ENCODE data around the gene BIVM. TPM values are rescaled to one million over a fixed set of nuclear protein-coding genes. Genes with fewer than 3 reads are reported as not detected.

The BIVM gene
- polyA plus RNA-seq, 3 donors, result 0.76 to 1.1 (median 0.81) TPM

DNA sequence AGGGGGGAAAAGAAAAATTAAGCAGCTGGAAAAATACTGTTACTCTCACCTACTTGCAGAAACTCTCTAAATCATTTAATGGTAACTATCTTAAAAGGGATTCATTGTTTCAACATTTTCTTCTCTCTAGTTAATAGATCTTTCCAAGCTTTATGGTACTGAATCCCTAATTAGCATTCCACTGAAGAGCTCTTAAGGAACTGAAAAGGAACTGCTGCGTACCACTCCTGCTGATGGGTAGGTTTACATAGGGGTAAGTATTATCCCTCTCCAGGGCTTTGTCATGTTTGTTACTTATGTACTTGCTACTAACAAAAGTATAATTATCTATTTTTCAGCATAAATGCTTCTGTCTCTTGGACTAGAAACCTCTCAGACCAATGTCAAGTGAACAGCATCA is 37.8 kb upstream of the BIVM start:
- Mint-ChIP-seq H3K4me3 (no peak overlapping the region), H3K36me3 (peaks cover 2 to 3% of the 10 kb centered on the region in 2 donors), H3K4me1 (no peaks in the 10 kb centered on the region), H3K27me3 (ENCODE audit: low read depth in 3 of 3) (no peaks in the 10 kb centered on the region), H3K9me3 (no peaks in the 10 kb centered on the region), H3K27ac (no peak overlapping the region)
- H4K20me1 ChIP-seq (ENCODE audit: insufficient read depth, low read length), result no peaks in the 10 kb centered on the region
- H3K4me3 ChIP-seq (replicated peaks in 1 of 3; ENCODE audit: low read depth in 2 of 3, low read length in 3 of 3), result no peak overlapping the region
- no peaks in the 10 kb centered on the region for H3K9me3 ChIP-seq (replicated peaks in 1 of 2; ENCODE audit: control insufficient read depth in 1 of 2, insufficient read depth in 1 of 2, low read length in 2 of 2)
- no peak for DNase-seq
- H3K4me1 ChIP-seq (ENCODE audit: control insufficient read depth in 1 of 2, insufficient read depth in 2 of 2, low read length in 2 of 2), result no peaks in the 10 kb centered on the region
- H3K36me3 ChIP-seq (replicated peaks in 1 of 2; ENCODE audit: control insufficient read depth in 1 of 2, insufficient read depth in 2 of 2, low read length in 2 of 2), result no peaks in the 10 kb centered on the region
- H3K27me3 ChIP-seq (ENCODE audit: control insufficient read depth in 2 of 2, insufficient read depth in 2 of 2, low read length in 2 of 2), result no peaks in the 10 kb centered on the region
- no peak overlapping the region for H2AFZ ChIP-seq (ENCODE audit: insufficient read depth, low read depth, low read length, poor library complexity, severe bottlenecking)
- H3K79me2 ChIP-seq (ENCODE audit: insufficient read depth, low read length), result no peaks in the 10 kb centered on the region
- TF ChIP-seq, protein P1, sequence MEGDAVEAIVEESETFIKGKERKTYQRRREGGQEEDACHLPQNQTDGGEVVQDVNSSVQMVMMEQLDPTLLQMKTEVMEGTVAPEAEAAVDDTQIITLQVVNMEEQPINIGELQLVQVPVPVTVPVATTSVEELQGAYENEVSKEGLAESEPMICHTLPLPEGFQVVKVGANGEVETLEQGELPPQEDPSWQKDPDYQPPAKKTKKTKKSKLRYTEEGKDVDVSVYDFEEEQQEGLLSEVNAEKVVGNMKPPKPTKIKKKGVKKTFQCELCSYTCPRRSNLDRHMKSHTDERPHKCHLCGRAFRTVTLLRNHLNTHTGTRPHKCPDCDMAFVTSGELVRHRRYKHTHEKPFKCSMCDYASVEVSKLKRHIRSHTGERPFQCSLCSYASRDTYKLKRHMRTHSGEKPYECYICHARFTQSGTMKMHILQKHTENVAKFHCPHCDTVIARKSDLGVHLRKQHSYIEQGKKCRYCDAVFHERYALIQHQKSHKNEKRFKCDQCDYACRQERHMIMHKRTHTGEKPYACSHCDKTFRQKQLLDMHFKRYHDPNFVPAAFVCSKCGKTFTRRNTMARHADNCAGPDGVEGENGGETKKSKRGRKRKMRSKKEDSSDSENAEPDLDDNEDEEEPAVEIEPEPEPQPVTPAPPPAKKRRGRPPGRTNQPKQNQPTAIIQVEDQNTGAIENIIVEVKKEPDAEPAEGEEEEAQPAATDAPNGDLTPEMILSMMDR (IDR thresholded peaks at IDR 0.05), result no peak
- intact Hi-C loops (cut with micrococcal nuclease), result no loop called here
- H3K4me2 ChIP-seq (replicated peaks; ENCODE audit: extremely low read depth, low read length, poor library complexity, severe bottlenecking), result no peak overlapping the region
- no peak overlapping the region for H3K27ac ChIP-seq (ENCODE audit: low read depth in 1 of 2, low read length in 2 of 2)
- H3K9ac ChIP-seq (ENCODE audit: insufficient read depth, low read length, poor library complexity, severe bottlenecking), result no peak overlapping the region
- WGBS (ENCODE audit: insufficient coverage), result no CpG with 5 or more reads among the region's 1 CpG

DNA sequence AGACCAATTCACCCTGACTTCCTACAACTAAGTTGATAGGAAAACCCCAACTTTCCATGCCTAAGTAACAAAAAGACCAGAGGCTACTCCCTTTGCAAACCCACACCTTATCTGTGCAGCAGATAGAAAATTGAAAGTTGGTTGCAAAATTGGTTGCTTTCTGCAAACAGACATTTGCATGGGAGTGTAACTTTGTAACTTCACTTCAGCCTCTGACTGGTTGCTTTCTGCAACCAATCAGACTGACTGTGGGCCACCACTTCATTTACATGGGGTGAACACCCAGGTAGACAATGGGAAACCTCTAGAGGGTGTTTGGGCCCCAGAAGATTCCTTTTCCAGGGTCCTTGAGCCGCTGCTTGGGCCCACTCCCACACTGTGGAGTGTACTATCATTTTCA is 35.2 kb upstream of the BIVM start:
- Histone ChIP-seq H4K20me1 (ENCODE audit: insufficient read depth, low read length) (no peaks in the 10 kb centered on the region), H3K9me3 (replicated peaks in 1 of 2; ENCODE audit: control insufficient read depth in 1 of 2, insufficient read depth in 1 of 2, low read length in 2 of 2) (no peaks in the 10 kb centered on the region), H3K4me3 (replicated peaks in 1 of 3; ENCODE audit: low read depth in 2 of 3, low read length in 3 of 3) (no peak overlapping the region), H2AFZ (ENCODE audit: insufficient read depth, low read depth, low read length, poor library complexity, severe bottlenecking) (no peak overlapping the region), H3K4me2 (replicated peaks; ENCODE audit: extremely low read depth, low read length, poor library complexity, severe bottlenecking) (no peak overlapping the region), H3K36me3 (replicated peaks in 1 of 2; ENCODE audit: control insufficient read depth in 1 of 2, insufficient read depth in 2 of 2, low read length in 2 of 2) (peaks cover 0 to 7% of the 10 kb centered on the region in 2 donors), H3K79me2 (ENCODE audit: insufficient read depth, low read length) (no peaks in the 10 kb centered on the region), H3K27me3 (ENCODE audit: control insufficient read depth in 2 of 2, insufficient read depth in 2 of 2, low read length in 2 of 2) (no peaks in the 10 kb centered on the region), H3K4me1 (ENCODE audit: control insufficient read depth in 1 of 2, insufficient read depth in 2 of 2, low read length in 2 of 2) (no peaks in the 10 kb centered on the region), H3K9ac (ENCODE audit: insufficient read depth, low read length, poor library complexity, severe bottlenecking) (no peak overlapping the region), H3K27ac (ENCODE audit: low read depth in 1 of 2, low read length in 2 of 2) (no peak overlapping the region)
- no peak overlapping the region for H3K4me3 Mint-ChIP-seq
- intact Hi-C loops (cut with micrococcal nuclease), result no loop called here
- no peak overlapping the region for H3K27ac Mint-ChIP-seq
- 100% methylated on average over 1 of the region's 1 CpG for WGBS (ENCODE audit: insufficient coverage)
- DNase-seq, result no peak
- TF ChIP-seq, protein P1 (IDR thresholded peaks at IDR 0.05), result no peak
- H3K4me1 Mint-ChIP-seq, result no peaks in the 10 kb centered on the region
- H3K27me3 Mint-ChIP-seq (ENCODE audit: low read depth in 3 of 3), result no peaks in the 10 kb centered on the region
- no peaks in the 10 kb centered on the region for H3K9me3 Mint-ChIP-seq
- H3K36me3 Mint-ChIP-seq, result peaks cover 13 to 15% of the 10 kb centered on the region in 2 donors

Data from CD14-positive monocyte (primary cell).